H1 (cell line): ENCODE measurements around the gene NIPAL3. TPM values are rescaled to one million over a fixed set of nuclear protein-coding genes. Genes with fewer than 3 reads are reported as not detected.

Experiments used
- CTCF ChIA-PET: fragments of 300-600 bp; sonication (Branson Sonifier 250); formaldehyde crosslinking; loops from one replicate; lab custom pipeline; 2021; ENCODE audit not compliant: partially characterized antibody; lab: Charles Lee
- POLR2A ChIA-PET: fragments of 300-600 bp; sonication (Branson Sonifier 250); formaldehyde crosslinking; loops from one replicate; lab custom pipeline; 2021; ENCODE audit warnings: inconsistent platforms; ENCODE audit not compliant: partially characterized antibody; lab: Charles Lee
- DNase-seq, 2 experiments: peaks; one replicate each; pipeline versions ENCODE4 v3.0.0 to v3.0.0-alpha.2; 2010 to 2022; ENCODE audit warnings: low spot score in 2 of 2, low read depth in 1 of 2, mixed read lengths in 1 of 2
- FAIRE-seq: peaks from 2 replicates; lab custom pipeline; 2011; peaks lifted over from hg19 to GRCh38; lab: Jason Lieb, UNC
- H2AFZ ChIP-seq: 2 replicates; pipeline ENCODE4 v1.8.1; 2012; ENCODE audit warnings: low read length, inconsistent platforms
- H2AK5ac ChIP-seq: 2 replicates; pipeline ENCODE4 v1.6.1; 2013; ENCODE audit warnings: low read depth, low read length
- H2BK120ac ChIP-seq: replicated peaks from 2 replicates; pipeline ENCODE3; 2013; ENCODE audit warnings: low read depth, low read length, inconsistent platforms
- H2BK12ac ChIP-seq: 2 replicates; pipeline ENCODE4 v1.6.1; 2013; ENCODE audit warnings: low read depth, low read length
- H2BK15ac ChIP-seq: 2 replicates; pipeline ENCODE4 v1.6.1; 2013; ENCODE audit warnings: low read length
- H2BK20ac ChIP-seq: 2 replicates; pipeline ENCODE4 v1.6.1; 2013; ENCODE audit warnings: low read length
- H2BK5ac ChIP-seq: 2 replicates; pipeline ENCODE4 v1.6.1; 2013; ENCODE audit warnings: low read depth, low read length
- H3K14ac ChIP-seq: 2 replicates; pipeline ENCODE4 v1.6.1; 2013; ENCODE audit warnings: inconsistent platforms; ENCODE audit not compliant: insufficient read length
- H3K18ac ChIP-seq: 2 replicates; pipeline ENCODE4 v1.6.1; 2013; ENCODE audit warnings: low read length; ENCODE audit errors: extremely low read depth
- H3K23ac ChIP-seq: 2 replicates; pipeline ENCODE4 v1.6.1; 2013; ENCODE audit warnings: inconsistent platforms; ENCODE audit not compliant: insufficient read length
- H3K23me2 ChIP-seq: 2 replicates; pipeline ENCODE4 v1.6.1; 2013; ENCODE audit warnings: low read depth, low read length
- H3K27ac ChIP-seq: 2 replicates; pipeline ENCODE4 v1.6.1; 2011; ENCODE audit warnings: low read depth, low read length, inconsistent platforms
- H3K27me3 ChIP-seq, 4 experiments: replicated peaks in 1 of 4; 1 replicate in 1 of 4; 2 replicates in 3 of 4; pipeline versions ENCODE4 v1.6.1 to v1.8.1; 2011 to 2013; ENCODE audit warnings: low read length in 3 of 4, mild to moderate bottlenecking in 3 of 4, inconsistent platforms in 2 of 4, mixed read lengths in 2 of 4, moderate library complexity in 1 of 4; ENCODE audit not compliant: control insufficient read depth in 3 of 4, insufficient read depth in 3 of 4; ENCODE audit errors: extremely low read depth in 1 of 4
- H3K36me3 ChIP-seq, 4 experiments: 2 replicates each; pipeline versions ENCODE4 v1.6.1 to v1.8.1; 2011 to 2013; ENCODE audit warnings: mild to moderate bottlenecking in 4 of 4, low read length in 3 of 4, moderate library complexity in 2 of 4, control low read depth in 1 of 4, inconsistent platforms in 1 of 4; ENCODE audit not compliant: insufficient read depth in 4 of 4, control insufficient read depth in 2 of 4
- H3K4ac ChIP-seq: replicated peaks from 2 replicates; pipeline ENCODE3; 2013; ENCODE audit warnings: low read length, low read depth, mixed read lengths, inconsistent platforms; ENCODE audit not compliant: insufficient read length
- H3K4me1 ChIP-seq, 4 experiments: replicated peaks in 1 of 4; 1 replicate in 1 of 4; 2 replicates in 3 of 4; pipeline versions ENCODE4 v1.6.1 to v1.8.1; 2011 to 2013; ENCODE audit warnings: low read length in 3 of 4, inconsistent platforms in 2 of 4, mixed read lengths in 1 of 4; ENCODE audit not compliant: insufficient read depth in 4 of 4, control insufficient read depth in 3 of 4
- H3K4me2 ChIP-seq, 2 experiments: 2 replicates each; pipeline versions ENCODE4 v1.6.1 to v1.8.1; 2011 to 2013; ENCODE audit warnings: low read depth in 2 of 2, low read length in 2 of 2, control low read depth in 1 of 2, inconsistent platforms in 1 of 2, mild to moderate bottlenecking in 1 of 2; ENCODE audit not compliant: insufficient read depth in 1 of 2
- H3K4me3 ChIP-seq, 4 experiments: fragments of 200-600, 300-600 bp in 1 of 4; sonication (generic), shearing (Covaris generic), sonication (Bioruptor Twin) in 1 of 4; 2 replicates each; pipeline versions ENCODE4 v1.5.1 to v1.8.1; 2011 to 2016; ENCODE audit warnings: low read length in 4 of 4, low read depth in 3 of 4, control low read depth in 2 of 4, inconsistent platforms in 2 of 4, mild to moderate bottlenecking in 2 of 4, mixed read lengths in 1 of 4, moderate library complexity in 1 of 4; ENCODE audit not compliant: insufficient read depth in 2 of 4; ENCODE audit errors: extremely low read depth in 1 of 4
- H3K56ac ChIP-seq: replicated peaks from 2 replicates; pipeline ENCODE3; 2013; ENCODE audit warnings: low read depth, mild to moderate bottlenecking, mixed read lengths, low read length, inconsistent platforms; ENCODE audit not compliant: insufficient read length
- H3K79me1 ChIP-seq: 2 replicates; pipeline ENCODE4 v1.6.1; 2013; ENCODE audit warnings: low read depth, low read length, control low read depth
- H3K79me2 ChIP-seq, 2 experiments: 2 replicates each; pipeline versions ENCODE4 v1.6.1 to v1.8.1; 2012 to 2013; ENCODE audit warnings: low read length in 2 of 2, mild to moderate bottlenecking in 2 of 2, inconsistent platforms in 1 of 2; ENCODE audit not compliant: insufficient read depth in 2 of 2, control insufficient read depth in 1 of 2
- H3K9ac ChIP-seq, 4 experiments: replicated peaks in 1 of 4; 1 replicate in 1 of 4; 2 replicates in 3 of 4; pipeline versions ENCODE4 v1.6.1 to v1.8.1; 2011 to 2013; ENCODE audit warnings: low read depth in 3 of 4, low read length in 3 of 4, control low read depth in 2 of 4, mild to moderate bottlenecking in 2 of 4, moderate library complexity in 2 of 4, inconsistent platforms in 1 of 4; ENCODE audit errors: extremely low read depth in 1 of 4
- H3K9me3 ChIP-seq, 2 experiments: 2 replicates each; pipeline versions ENCODE4 v1.6.1 to v1.8.1; 2012 to 2013; ENCODE audit warnings: mild to moderate bottlenecking in 2 of 2, moderate library complexity in 2 of 2, control low read depth in 1 of 2, inconsistent platforms in 1 of 2, low read depth in 1 of 2, low read length in 1 of 2, mixed read lengths in 1 of 2; ENCODE audit not compliant: insufficient read depth in 2 of 2
- H4K20me1 ChIP-seq, 2 experiments: replicated peaks in 1 of 2; 2 replicates each; pipeline versions ENCODE3 to v1.8.1; 2011 to 2013; ENCODE audit warnings: inconsistent platforms in 2 of 2, low read length in 2 of 2, mild to moderate bottlenecking in 1 of 2; ENCODE audit not compliant: insufficient read depth in 2 of 2, control insufficient read depth in 1 of 2
- H4K5ac ChIP-seq: 2 replicates; pipeline ENCODE4 v1.6.1; 2013; ENCODE audit warnings: low read length, low read depth, mixed read lengths, inconsistent platforms; ENCODE audit not compliant: insufficient read length
- H4K8ac ChIP-seq: 2 replicates; pipeline ENCODE4 v1.8.0; 2013; ENCODE audit warnings: mild to moderate bottlenecking, moderate library complexity, low read length, inconsistent platforms; ENCODE audit not compliant: insufficient read depth; ENCODE audit errors: extremely low read depth
- H4K91ac ChIP-seq: replicated peaks from 2 replicates; pipeline ENCODE3; 2013; ENCODE audit warnings: low read length, mixed read lengths, inconsistent platforms; ENCODE audit not compliant: insufficient read length
- CBX8 ChIP-seq: fragments of 300-800, 300-1000 bp; sonication (generic); IDR thresholded peaks from 2 replicates; pipeline ENCODE4 v1.7.1; 2016; ENCODE audit warnings: low read depth, low read length, borderline replicate concordance
- CTBP2 ChIP-seq: IDR thresholded peaks from 2 replicates; pipeline ENCODE4 v1.7.0; 2011; ENCODE audit warnings: borderline replicate concordance, mild to moderate bottlenecking, moderate library complexity, mixed read lengths, low read length; ENCODE audit not compliant: insufficient read depth, insufficient read length
- E2F6 ChIP-seq: IDR thresholded peaks from 2 replicates; pipeline ENCODE4 v1.6.1; 2012; ENCODE audit warnings: inconsistent platforms
- GABPA ChIP-seq: IDR thresholded peaks from 2 replicates; pipeline ENCODE4 v1.6.1; 2011; ENCODE audit warnings: mild to moderate bottlenecking, low read length, moderate library complexity, borderline replicate concordance; ENCODE audit not compliant: insufficient read depth
- GTF2F1 ChIP-seq: IDR thresholded peaks from 2 replicates; pipeline ENCODE4 v1.6.1; 2012; ENCODE audit warnings: low read depth, low read length, improper control_type of control experiment, borderline replicate concordance
- JUN ChIP-seq: IDR thresholded peaks from 2 replicates; pipeline ENCODE4 v1.6.1; 2011; ENCODE audit warnings: low read depth, mild to moderate bottlenecking, improper control_type of control experiment, low read length
- KDM4A ChIP-seq: IDR thresholded peaks from one replicate; pipeline ENCODE4 v1.7.1; 2012; ENCODE audit warnings: low read depth, mild to moderate bottlenecking, moderate library complexity, low read length, inconsistent platforms; ENCODE audit not compliant: severe bottlenecking
- MAX ChIP-seq: IDR thresholded peaks from 2 replicates; pipeline ENCODE4 v1.6.1; 2012; ENCODE audit warnings: inconsistent platforms
- NANOG ChIP-seq: IDR thresholded peaks from 2 replicates; pipeline ENCODE4 v1.6.1; 2011; ENCODE audit warnings: low read length, low read depth, mild to moderate bottlenecking, inconsistent platforms; ENCODE audit not compliant: insufficient read depth, poor library complexity, severe bottlenecking
- RAD21 ChIP-seq, 2 experiments: IDR thresholded peaks in 1 of 2; conservative IDR thresholded peaks in 1 of 2; 2 replicates each; pipeline ENCODE4 v1.6.1; 2011; ENCODE audit warnings: low read depth in 2 of 2, low read length in 2 of 2, improper control_type of control experiment in 1 of 2, inconsistent platforms in 1 of 2, mild to moderate bottlenecking in 1 of 2, moderate library complexity in 1 of 2
- SIRT6 ChIP-seq: IDR thresholded peaks from one replicate; pipeline ENCODE4 v1.7.1; 2012; ENCODE audit warnings: low read length, inconsistent platforms
- TAF1 ChIP-seq: IDR thresholded peaks from 2 replicates; pipeline ENCODE4 v1.6.1; 2011; ENCODE audit warnings: mild to moderate bottlenecking, low read depth, low read length
- TEAD4 ChIP-seq: IDR thresholded peaks from 2 replicates; pipeline ENCODE4 v1.6.1; 2012; ENCODE audit warnings: low read depth, low read length, inconsistent platforms, mixed read lengths
- WGBS, 2 experiments: shearing (Covaris generic) in 1 of 2; methylation state at CpG; one replicate each; pipeline versions ENCODE4 v1.1.6 to v1.1.7; 2013 to 2015; ENCODE audit warnings: low lambda C conversion rate in 2 of 2, mixed read lengths in 2 of 2, inconsistent platforms in 1 of 2, low coverage in 1 of 2, missing lambda C conversion rate in 1 of 2; ENCODE audit not compliant: insufficient replicate concordance in 2 of 2, insufficient coverage in 1 of 2, insufficient read length in 1 of 2; ENCODE audit errors: extremely low coverage in 1 of 2, missing lambda C conversion rate in 1 of 2; 5-methylcytosine and 5-hydroxymethylcytosine counted together
- polyA plus RNA-seq, 7 experiments: library from polyadenylated mRNA; depleted of rRNA in 3 of 7; stranded (reverse) in 5 of 7; unstranded in 2 of 7; fragments of >200 nt in 5 of 7; fragments of 200-250 nt in 2 of 7; gene quantifications; 1 replicate in 5 of 7; 2 replicates in 1 of 7; 4 replicates in 1 of 7; pipeline versions ENCODE4 v1.2.1 to v1.2.3, GENCODE V29; 2011 to 2013; ENCODE audit warnings: missing spikeins in 2 of 7, mixed read lengths in 2 of 7
- total RNA-seq: library from RNA; stranded (reverse); fragmentation: NEBNext Ultra II Directional; extraction: Animal tissue kit (Norgen Biotek cat#: 25700); gene quantifications from 2 replicates; pipeline ENCODE4 v1.2.1, GENCODE V29; 2021

Gene NIPAL3
- total and polyA plus RNA-seq, 2 of the 8 experiments (the other 6 are each of a cell fraction or from before 2014, with no cell fraction given): 8.8 to 11.0 TPM

GRCh38 chr1:24440436-24440835 is 24.8 kb downstream of the NIPAL3 start:
- ChIA-PET POLR2A (interaction anchor here (0.6 kb wide), 1 partner anchor 235 kb away, joined by 3 read pairs; no protein-coding TSS in a partner anchor), CTCF (interaction anchor here (0.8 to 1.3 kb wide), 4 partner anchors 11 to 87 kb away, joined by 3 to 4 read pairs (median 4); no protein-coding TSS in a partner anchor)
- Histone ChIP-seq H2AK5ac (no peak overlapping the region), H2BK12ac (no peak overlapping the region), H2BK15ac (no peak overlapping the region), H3K4me3 (no peak overlapping the region), H3K23ac (no peak overlapping the region), H2BK20ac (no peak overlapping the region), H3K23me2 (no peaks in the 10 kb centered on the region), H3K4ac (no peak overlapping the region), H2BK120ac (no peak overlapping the region), H4K20me1 (no peaks in the 10 kb centered on the region), H3K18ac (no peak overlapping the region), H3K27ac (no peak overlapping the region), H3K14ac (no peak overlapping the region), H3K36me3 (no peaks in the 10 kb centered on the region; a peak in 1 of 8 replicates), H3K4me2 (no peak overlapping the region), H3K9me3 (no peaks in the 10 kb centered on the region), H4K8ac (no peak overlapping the region), H2BK5ac (no peak overlapping the region), H3K79me1 (no peaks in the 10 kb centered on the region), H3K79me2 (no peaks in the 10 kb centered on the region), H2AFZ (no peak overlapping the region), H3K9ac (no peak overlapping the region), H4K5ac (no peak overlapping the region), H3K4me1 (peaks cover 3 to 12% (median 5%) of the 10 kb centered on the region in 4 experiments), H3K27me3 (no peaks in the 10 kb centered on the region), H4K91ac (no peak overlapping the region), H3K56ac (no peak overlapping the region)
- 89% methylated on average over 2 of the region's 2 CpGs; no CpG with 5 or more reads in 1 of the 2 experiments for WGBS, 2 experiments
- DNase-seq: no peak
- no peak for FAIRE-seq
- TF ChIP-seq NANOG (no peak), CTBP2 (no peak), TAF1 (no peak), SIRT6 (no peak), JUN (no peak), MAX (no peak), GTF2F1 (no peak), RAD21 (IDR thresholded peaks at IDR 0.05 in 1 of 2, conservative IDR thresholded peaks at IDR 0.05 in 1 of 2; ENCODE audit: low read depth in 2 of 2, low read length in 2 of 2) (no peak), CBX8 (no peak), TEAD4 (no peak), GABPA (no peak), E2F6 (no peak), KDM4A (no peak)
